ENCODE measurements around the gene TESK2.

TESK2 gene

DNA sequence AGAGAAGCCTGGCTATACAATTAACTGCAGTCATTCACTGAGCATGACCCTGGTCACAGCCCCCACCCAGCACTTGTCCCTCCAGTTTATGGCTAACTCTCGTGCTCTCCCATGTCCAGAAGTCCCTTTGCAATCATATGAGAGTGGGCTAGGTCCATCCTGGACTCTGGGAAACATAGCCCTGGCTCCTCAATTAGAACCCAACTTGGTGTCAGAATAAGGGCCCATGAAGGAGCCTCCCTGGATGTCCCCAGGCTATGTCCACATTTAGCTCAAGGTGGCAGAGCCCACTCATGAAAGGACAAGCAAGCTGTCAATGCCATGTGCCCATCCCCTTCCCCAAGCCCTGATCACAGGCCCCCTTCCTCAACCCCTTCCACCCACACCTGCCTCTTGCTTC is 191.7 kb downstream of the TESK2 start:
- Histone ChIP-seq H3K27me3 (ENCODE audit: insufficient read depth, low read length, poor library complexity) (no peaks in the 10 kb centered on the region), H3K4me1 (ENCODE audit: insufficient read depth, low read length) (peaks cover 14% of the 10 kb centered on the region), H3K9ac (ENCODE audit: low read depth, low read length) (no peak overlapping the region), H3K4me3 (ENCODE audit: low read depth in 1 of 2, low read length in 2 of 2) (no peak overlapping the region), H3K79me2 (ENCODE audit: insufficient read depth, low read length) (peaks cover 5% of the 10 kb centered on the region), H4K20me1 (ENCODE audit: insufficient read depth, low read length) (no peaks in the 10 kb centered on the region), H3K9me3 (ENCODE audit: insufficient read depth, low read length, severe bottlenecking) (no peaks in the 10 kb centered on the region), H3K27ac (ENCODE audit: low read length) (no peak overlapping the region), H3K36me3 (ENCODE audit: insufficient read depth, low read length) (no peaks in the 10 kb centered on the region), H3K4me2 (ENCODE audit: insufficient read depth, low read length) (no peak overlapping the region), H2AFZ (ENCODE audit: low read depth, low read length) (no peak overlapping the region)
- ATAC-seq (ENCODE audit: insufficient read depth, low read depth) (no peak), DNase-seq (no peak)
- no peak for TF ChIP-seq CTCF (IDR thresholded peaks at IDR 0.05; ENCODE audit: borderline replicate concordance, extremely low read depth, low read length, poor library complexity, severe bottlenecking)

- Histone ChIP-seq H3K9ac (ENCODE audit: low read depth, low read length) (no peak overlapping the region), H3K79me2 (ENCODE audit: insufficient read depth, low read length) (no peaks in the 10 kb centered on the region), H3K4me3 (ENCODE audit: low read depth in 1 of 2, low read length in 2 of 2) (no peak overlapping the region), H3K4me1 (ENCODE audit: insufficient read depth, low read length) (peaks cover 6% of the 10 kb centered on the region), H3K27me3 (ENCODE audit: insufficient read depth, low read length, poor library complexity) (no peaks in the 10 kb centered on the region), H3K27ac (ENCODE audit: low read length) (no peak overlapping the region), H3K36me3 (ENCODE audit: insufficient read depth, low read length) (no peaks in the 10 kb centered on the region), H4K20me1 (ENCODE audit: insufficient read depth, low read length) (no peaks in the 10 kb centered on the region), H3K9me3 (ENCODE audit: insufficient read depth, low read length, severe bottlenecking) (no peaks in the 10 kb centered on the region), H2AFZ (ENCODE audit: low read depth, low read length) (no peak overlapping the region), H3K4me2 (ENCODE audit: insufficient read depth, low read length) (no peak overlapping the region)
- DNase-seq (no peak), ATAC-seq (ENCODE audit: insufficient read depth, low read depth) (no peak)
- no peak for TF ChIP-seq CTCF (IDR thresholded peaks at IDR 0.05; ENCODE audit: borderline replicate concordance, extremely low read depth, low read length, poor library complexity, severe bottlenecking)
- no peak for TF ChIP-seq EZH2 (IDR thresholded peaks at IDR 0.05; ENCODE audit: borderline replicate concordance, low read depth, low read length, severe bottlenecking)
These were observed 193.2 kb downstream of the TESK2 start for GRCh38 chr1:45297666-45298356.
